GM12891 (cell line): ENCODE results near the gene CLNK.

Experiments
- POLR2A ChIP-seq: IDR thresholded peaks from 2 replicates; pipeline ENCODE4 v1.6.1; 2011; ENCODE audit warnings: low read depth, low read length, control low read depth
- POLR2AphosphoS5 ChIP-seq: IDR thresholded peaks from 2 replicates; pipeline ENCODE4 v1.6.1; 2011; ENCODE audit warnings: low read depth, low read length, control low read depth
- SPI1 ChIP-seq: IDR thresholded peaks from 2 replicates; pipeline ENCODE4 v1.6.1; 2011; ENCODE audit warnings: low read depth, low read length, control low read depth

- TF ChIP-seq POLR2AphosphoS5 (no peak), POLR2A (no peak), SPI1 (no peak)
These were observed 70.6 kb downstream of the CLNK start for GRCh38 chr4:10613926-10614478.
